Measurements from ENCODE around the gene MICU2.
A peak's percentile ranks its signal among the peaks of the same experiment; 100 is the strongest.

The MICU2 gene, protein sequence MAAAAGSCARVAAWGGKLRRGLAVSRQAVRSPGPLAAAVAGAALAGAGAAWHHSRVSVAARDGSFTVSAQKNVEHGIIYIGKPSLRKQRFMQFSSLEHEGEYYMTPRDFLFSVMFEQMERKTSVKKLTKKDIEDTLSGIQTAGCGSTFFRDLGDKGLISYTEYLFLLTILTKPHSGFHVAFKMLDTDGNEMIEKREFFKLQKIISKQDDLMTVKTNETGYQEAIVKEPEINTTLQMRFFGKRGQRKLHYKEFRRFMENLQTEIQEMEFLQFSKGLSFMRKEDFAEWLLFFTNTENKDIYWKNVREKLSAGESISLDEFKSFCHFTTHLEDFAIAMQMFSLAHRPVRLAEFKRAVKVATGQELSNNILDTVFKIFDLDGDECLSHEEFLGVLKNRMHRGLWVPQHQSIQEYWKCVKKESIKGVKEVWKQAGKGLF

DNA sequence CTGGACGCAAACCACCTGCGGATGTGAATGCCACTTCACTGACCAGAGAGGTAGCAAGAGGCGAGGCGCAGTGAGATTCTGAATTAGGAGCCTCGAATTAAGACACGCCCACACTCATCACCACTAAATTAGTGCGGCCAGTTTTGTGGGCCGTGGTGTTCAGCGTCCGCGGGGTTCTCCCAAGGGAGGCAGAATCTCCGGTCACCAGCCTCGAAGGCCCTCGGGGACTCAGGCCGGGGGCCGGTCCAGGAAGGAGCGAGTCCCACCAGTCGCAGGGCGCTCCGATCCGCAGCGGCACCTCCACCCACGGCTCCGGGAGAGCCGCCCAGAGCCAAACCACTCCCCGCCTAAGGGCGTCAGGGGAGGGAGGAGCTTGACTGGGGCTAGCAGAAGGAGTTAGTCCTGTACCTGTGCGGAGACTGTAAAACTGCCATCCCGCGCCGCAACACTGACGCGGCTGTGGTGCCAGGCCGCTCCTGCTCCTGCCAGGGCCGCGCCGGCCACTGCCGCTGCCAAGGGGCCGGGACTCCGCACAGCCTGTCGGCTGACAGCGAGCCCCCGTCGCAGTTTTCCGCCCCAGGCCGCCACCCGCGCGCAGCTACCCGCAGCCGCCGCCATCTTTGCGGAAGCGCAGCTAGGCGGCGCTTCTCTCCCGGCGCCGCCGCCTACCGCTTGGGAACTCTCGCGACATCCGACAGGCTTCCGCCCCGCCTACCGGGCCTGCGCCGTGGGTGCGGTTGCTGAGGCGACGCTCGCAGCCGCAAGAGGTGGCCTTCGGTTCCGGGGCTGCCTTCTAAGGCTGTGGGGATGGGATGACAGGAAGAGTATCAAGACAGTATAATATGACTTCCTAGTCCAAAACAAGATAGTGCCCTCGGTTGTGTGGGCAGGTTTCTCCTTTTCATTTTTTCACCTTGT lies at the start of gene MICU2:
MICU2 (minus strand) TSS at position 640 of the 918 bp plus-strand sequence; CDS start at position 618, 22 bp downstream.
- Histone ChIP-seq H3K9me3 (ENCODE audit: low read depth, low read length) (no peaks in the 10 kb centered on the region), H3K4me3 (peak within 1 kb of the TSS; percentile 89), H3K27ac (peak within 1 kb of the TSS; percentile 93), H3K36me3 (ENCODE audit: insufficient read depth, low read length) (peaks cover 7% of the 10 kb centered on the region; the same call in 1 of the 2 replicates), H3K9ac (ENCODE audit: insufficient read length) (peak within 1 kb of the TSS; percentile 96)
- peak; percentile 88 for TF ChIP-seq POLR2AphosphoS5 (IDR thresholded peaks at IDR 0.05; ENCODE audit: borderline replicate concordance, low read depth, low read length)
- no peak for TF ChIP-seq FOXP2 (optimal IDR thresholded peaks at IDR 0.05; ENCODE audit: control extremely low read depth, extremely low read length, insufficient read depth)
- DNase-seq (ENCODE audit: low read depth, low spot score): no peak

DNA sequence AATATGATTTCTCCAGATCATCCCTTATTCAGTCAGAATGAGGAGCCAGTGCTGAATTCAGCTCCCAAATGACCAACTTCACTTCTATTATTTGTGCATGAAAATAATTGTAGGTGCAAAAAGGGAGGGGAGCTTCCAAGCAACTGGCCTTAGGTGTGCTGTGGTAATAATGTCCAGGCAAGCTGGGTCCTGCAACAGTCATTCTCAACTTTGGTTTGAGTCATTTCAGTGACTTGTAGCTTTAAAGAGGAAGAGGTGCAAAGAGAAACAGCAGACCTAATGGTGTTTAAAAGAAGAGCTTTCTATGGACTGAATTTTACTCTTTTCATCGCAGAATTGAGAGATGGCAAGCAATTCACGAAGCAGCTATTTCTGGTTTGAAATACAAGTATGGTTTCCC lies 37.7 kb upstream of the MICU2 start:
- Histone ChIP-seq H3K4me3 (no peak overlapping the region), H3K36me3 (ENCODE audit: insufficient read depth, low read length) (no peaks in the 10 kb centered on the region), H3K9me3 (ENCODE audit: low read depth, low read length) (no peaks in the 10 kb centered on the region), H3K9ac (ENCODE audit: insufficient read length) (no peak overlapping the region), H3K27ac (no peak overlapping the region)
- TF ChIP-seq POLR2AphosphoS5 (IDR thresholded peaks at IDR 0.05; ENCODE audit: borderline replicate concordance, low read depth, low read length) (no peak), EZH2 (IDR thresholded peaks at IDR 0.05) (no peak), FOXP2 (optimal IDR thresholded peaks at IDR 0.05; ENCODE audit: control extremely low read depth, extremely low read length, insufficient read depth) (no peak)
- no peak for DNase-seq (ENCODE audit: low read depth, low spot score)

DNA sequence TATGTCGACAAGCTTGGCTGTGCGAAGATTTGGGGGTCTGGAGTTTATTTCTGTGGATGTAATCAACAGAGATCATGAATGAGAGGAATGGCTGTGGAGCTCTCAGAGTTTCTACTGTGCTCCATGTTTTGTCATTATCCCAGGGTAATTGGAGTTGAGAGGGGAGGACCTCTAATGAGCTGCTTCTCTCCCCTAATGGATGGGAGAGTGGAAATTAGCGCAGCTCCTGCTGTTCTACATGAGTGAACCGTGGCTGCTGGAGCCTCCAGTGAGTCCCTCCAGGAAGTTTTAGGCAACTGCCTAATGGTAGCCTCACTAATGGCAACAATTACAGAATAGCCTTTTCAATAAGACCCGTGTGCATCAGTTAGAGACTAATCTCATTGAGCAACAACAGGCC lies 35.6 kb upstream of the MICU2 start:
- Histone ChIP-seq H3K36me3 (ENCODE audit: insufficient read depth, low read length) (no peaks in the 10 kb centered on the region), H3K9me3 (ENCODE audit: low read depth, low read length) (no peaks in the 10 kb centered on the region), H3K9ac (ENCODE audit: insufficient read length) (no peak overlapping the region), H3K27ac (no peak overlapping the region), H3K4me3 (no peak overlapping the region)
- no peak for TF ChIP-seq EZH2 (IDR thresholded peaks at IDR 0.05)
- no peak for DNase-seq (ENCODE audit: low read depth, low spot score)

DNA sequence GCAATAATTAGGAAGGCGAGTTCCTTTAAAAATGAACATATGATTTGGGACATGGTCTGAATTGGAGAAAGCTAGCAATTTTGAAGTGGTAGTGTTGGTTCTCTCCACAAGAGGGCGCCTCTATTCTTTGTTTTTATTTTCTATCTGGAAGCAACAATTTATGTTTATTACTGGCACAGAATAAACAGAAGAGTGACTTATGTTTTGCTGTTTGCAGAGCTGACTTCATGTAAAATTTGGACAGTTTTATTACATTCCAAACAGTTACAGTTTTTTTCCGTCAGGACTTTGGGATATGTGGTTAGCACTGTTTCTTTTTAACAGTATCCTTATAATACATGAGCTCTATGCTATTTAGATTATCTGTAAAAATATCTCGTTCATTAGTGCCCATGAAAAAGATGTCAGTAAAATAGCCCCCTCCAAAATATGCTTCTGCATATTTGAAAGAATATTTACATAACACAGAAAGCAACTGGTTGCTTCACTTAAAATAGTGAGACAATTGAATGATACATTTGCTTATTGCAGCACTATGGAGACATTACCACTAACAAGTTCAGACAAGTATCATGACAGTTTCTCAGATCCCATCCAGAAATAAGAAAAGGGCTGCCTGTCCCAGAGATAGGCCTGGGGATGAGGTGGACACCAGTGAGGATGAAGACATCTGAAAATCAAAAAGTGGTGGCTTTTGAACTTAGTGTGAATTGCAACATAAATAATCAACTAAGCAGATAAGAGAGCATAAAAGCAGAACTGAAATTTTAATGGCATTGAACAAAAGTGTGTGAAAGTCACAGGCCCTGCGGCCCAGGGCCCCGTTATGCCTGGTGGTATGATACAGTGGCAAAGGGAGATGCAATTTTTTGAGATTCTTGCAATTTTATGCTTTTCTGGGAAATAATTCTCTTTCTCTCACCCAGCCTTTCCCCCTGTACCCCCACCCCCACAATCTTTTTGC lies 34.6 kb upstream of the MICU2 start:
- Histone ChIP-seq H3K27ac (no peak overlapping the region), H3K9ac (ENCODE audit: insufficient read length) (no peak overlapping the region), H3K9me3 (ENCODE audit: low read depth, low read length) (no peaks in the 10 kb centered on the region), H3K36me3 (ENCODE audit: insufficient read depth, low read length) (no peaks in the 10 kb centered on the region), H3K4me3 (no peak overlapping the region)
- no peak for DNase-seq (ENCODE audit: low read depth, low spot score)
- TF ChIP-seq POLR2AphosphoS5 (IDR thresholded peaks at IDR 0.05; ENCODE audit: borderline replicate concordance, low read depth, low read length): no peak

DNA sequence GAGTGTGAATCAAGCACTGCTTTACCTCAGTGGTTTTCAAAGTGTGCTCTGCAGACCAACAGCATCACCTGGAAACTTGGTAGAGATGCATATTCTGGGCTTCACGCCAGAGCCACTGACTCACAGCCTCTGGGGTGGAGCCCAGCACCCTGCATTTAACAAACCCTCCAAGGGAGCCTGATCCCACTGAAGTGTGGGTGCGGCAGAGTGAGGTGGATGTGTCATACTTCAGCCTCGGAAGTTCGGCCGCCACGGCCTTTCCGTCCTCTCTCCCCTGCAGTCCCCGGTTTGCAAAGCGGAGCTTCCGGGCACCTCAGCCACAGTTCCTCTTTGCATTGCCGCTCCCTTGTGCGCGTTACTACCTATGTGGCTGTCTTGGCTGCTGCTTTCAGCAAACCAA lies 33.3 kb upstream of the MICU2 start:
- Histone ChIP-seq H3K9me3 (ENCODE audit: low read depth, low read length) (no peaks in the 10 kb centered on the region), H3K9ac (ENCODE audit: insufficient read length) (no peak overlapping the region), H3K27ac (no peak overlapping the region), H3K36me3 (ENCODE audit: insufficient read depth, low read length) (no peaks in the 10 kb centered on the region), H3K4me3 (no peak overlapping the region)
- TF ChIP-seq POLR2AphosphoS5 (IDR thresholded peaks at IDR 0.05; ENCODE audit: borderline replicate concordance, low read depth, low read length) (no peak), FOXP2 (optimal IDR thresholded peaks at IDR 0.05; ENCODE audit: control extremely low read depth, extremely low read length, insufficient read depth) (no peak), EZH2 (IDR thresholded peaks at IDR 0.05) (no peak)
- no peak for DNase-seq (ENCODE audit: low read depth, low spot score)

DNA sequence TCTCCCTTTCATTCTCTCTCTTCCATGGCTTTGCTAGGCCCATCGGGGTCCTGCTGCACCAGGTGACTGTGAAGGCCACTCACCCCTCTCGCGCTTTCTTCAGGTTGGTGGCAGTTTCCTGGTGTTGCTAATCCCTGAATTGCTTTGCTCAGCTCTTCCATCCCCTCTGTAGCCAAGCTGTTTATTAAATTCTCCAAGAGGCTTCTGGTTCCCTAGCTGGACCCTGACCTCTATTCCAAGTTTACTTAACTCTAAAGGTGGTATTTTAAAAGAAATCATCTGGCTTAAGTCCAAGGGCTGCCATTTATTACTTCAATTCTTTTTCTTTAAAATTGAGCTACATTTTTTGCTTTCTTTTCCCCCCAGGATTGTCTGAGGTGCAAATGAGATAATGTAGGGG lies 32.7 kb upstream of the MICU2 start:
- no peaks in the 10 kb centered on the region for H3K36me3 ChIP-seq (ENCODE audit: insufficient read depth, low read length)
- DNase-seq (ENCODE audit: low read depth, low spot score): no peak
- H3K4me3 ChIP-seq: no peak overlapping the region
- H3K27ac ChIP-seq: no peak overlapping the region
- TF ChIP-seq FOXP2 (optimal IDR thresholded peaks at IDR 0.05; ENCODE audit: control extremely low read depth, extremely low read length, insufficient read depth) (no peak), POLR2AphosphoS5 (IDR thresholded peaks at IDR 0.05; ENCODE audit: borderline replicate concordance, low read depth, low read length) (no peak), EZH2 (IDR thresholded peaks at IDR 0.05) (no peak)
- H3K9me3 ChIP-seq (ENCODE audit: low read depth, low read length): no peaks in the 10 kb centered on the region
- H3K9ac ChIP-seq (ENCODE audit: insufficient read length): no peak overlapping the region

DNA sequence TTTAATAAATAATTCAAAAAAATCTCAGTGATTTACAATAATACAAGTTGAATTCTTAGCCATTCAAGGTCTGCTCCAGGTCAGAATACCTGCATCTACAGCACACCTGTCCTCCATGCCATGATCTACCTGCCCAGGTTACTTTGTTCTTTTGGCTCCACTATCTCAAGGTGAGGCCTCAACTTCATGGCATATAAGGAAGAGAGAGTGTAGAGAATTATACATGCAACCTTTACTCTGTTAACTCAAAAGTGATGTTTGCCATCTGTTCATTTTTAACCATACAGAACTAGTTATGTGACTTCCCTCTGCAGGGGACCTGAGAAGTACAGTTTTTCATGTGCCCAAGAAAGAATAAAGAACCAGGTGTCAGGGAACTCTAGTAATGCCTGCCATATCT lies 28.2 kb upstream of the MICU2 start:
- Histone ChIP-seq H3K9ac (ENCODE audit: insufficient read length) (no peak overlapping the region), H3K27ac (no peak overlapping the region), H3K4me3 (no peak overlapping the region), H3K36me3 (ENCODE audit: insufficient read depth, low read length) (no peaks in the 10 kb centered on the region), H3K9me3 (ENCODE audit: low read depth, low read length) (no peaks in the 10 kb centered on the region)
- no peak for TF ChIP-seq FOXP2 (optimal IDR thresholded peaks at IDR 0.05; ENCODE audit: control extremely low read depth, extremely low read length, insufficient read depth)
- no peak for TF ChIP-seq EZH2 (IDR thresholded peaks at IDR 0.05)
- TF ChIP-seq POLR2AphosphoS5 (IDR thresholded peaks at IDR 0.05; ENCODE audit: borderline replicate concordance, low read depth, low read length): no peak
- DNase-seq (ENCODE audit: low read depth, low spot score): no peak

DNA sequence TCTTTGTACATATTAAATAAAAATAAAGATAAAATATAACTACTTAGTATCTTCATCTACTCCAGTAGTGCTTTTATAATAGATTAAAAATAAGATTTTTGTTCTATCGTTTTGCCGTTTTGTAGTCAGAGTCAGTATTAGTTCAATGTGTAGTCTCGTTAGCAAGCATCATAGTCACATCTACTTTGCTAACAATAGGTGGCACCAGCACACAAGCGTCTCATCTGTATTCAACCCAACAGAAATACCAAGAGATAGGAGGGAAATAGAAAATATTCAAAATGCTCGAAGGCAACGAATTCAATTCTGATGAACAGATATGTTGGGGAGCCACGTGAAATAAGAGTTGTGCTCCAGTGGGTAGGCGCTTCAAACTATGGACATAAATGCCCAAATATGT lies 21.4 kb upstream of the MICU2 start:
- Histone ChIP-seq H3K27ac (no peak overlapping the region), H3K4me3 (no peak overlapping the region), H3K36me3 (ENCODE audit: insufficient read depth, low read length) (no peaks in the 10 kb centered on the region), H3K9ac (ENCODE audit: insufficient read length) (no peak overlapping the region), H3K9me3 (ENCODE audit: low read depth, low read length) (no peaks in the 10 kb centered on the region)
- no peak for DNase-seq (ENCODE audit: low read depth, low spot score)
- TF ChIP-seq EZH2 (IDR thresholded peaks at IDR 0.05): no peak

All from SK-N-MC (cell line).